Kidney glomerular epithelial cell (primary cell): ENCODE data around the gene KLRD1.
"Not testable (repeated sequence)": the region's sequence is repeated elsewhere in the genome, so short reads cannot be mapped to it uniquely, and the experiment has no call there.

ENCODE experiments used
- DNase-seq: peaks from one replicate; lab custom pipeline; 2025; lab: John Stamatoyannopoulos, UW

The KLRD1 gene

DNA sequence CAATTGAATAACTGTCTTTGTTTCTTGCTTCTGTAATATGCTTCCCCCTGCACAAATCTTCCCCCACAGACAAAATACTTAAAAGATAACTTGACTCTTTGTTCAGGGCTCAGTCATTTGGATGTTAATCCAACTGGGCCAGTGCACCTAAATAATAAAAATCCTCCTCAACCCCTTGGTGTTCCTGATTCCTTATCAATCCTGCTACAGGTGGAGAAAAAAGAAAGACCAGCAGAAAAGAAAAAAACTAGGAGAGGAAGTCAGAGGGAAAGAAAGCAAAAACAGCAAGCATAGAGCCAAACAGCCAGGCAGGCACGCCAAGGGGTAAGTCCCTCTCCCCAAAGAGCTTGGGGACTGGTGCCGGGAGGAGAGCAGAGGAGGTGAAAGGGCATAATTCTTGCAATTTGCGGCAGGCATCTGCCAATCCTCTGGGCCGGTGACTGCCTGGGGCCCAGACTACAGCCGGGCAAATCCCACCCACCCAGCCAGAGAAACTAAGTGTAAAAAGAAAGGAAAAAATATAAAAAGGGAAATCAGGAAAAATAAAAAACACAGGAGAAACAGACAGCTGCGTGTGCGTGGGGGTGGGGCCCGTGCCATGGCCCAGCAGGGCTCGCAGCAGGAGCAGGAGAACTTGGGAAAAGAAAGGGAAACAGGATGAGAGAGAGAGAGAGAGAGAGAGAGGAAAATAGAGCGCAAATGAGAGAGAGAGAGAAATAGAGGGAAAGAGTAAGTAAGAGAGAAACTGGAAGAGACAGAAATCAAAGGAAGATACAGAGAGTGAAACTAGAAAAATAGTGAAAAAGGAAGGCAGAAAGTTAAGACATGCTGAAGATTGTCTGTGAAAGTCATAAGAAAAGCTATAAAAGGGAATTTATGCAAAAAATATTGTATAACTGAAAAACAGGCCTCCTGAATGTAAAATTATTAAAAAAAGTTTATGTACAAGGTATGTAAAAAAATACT lies 60.8 kb downstream of the KLRD1 start:
- no peak for DNase-seq

DNA sequence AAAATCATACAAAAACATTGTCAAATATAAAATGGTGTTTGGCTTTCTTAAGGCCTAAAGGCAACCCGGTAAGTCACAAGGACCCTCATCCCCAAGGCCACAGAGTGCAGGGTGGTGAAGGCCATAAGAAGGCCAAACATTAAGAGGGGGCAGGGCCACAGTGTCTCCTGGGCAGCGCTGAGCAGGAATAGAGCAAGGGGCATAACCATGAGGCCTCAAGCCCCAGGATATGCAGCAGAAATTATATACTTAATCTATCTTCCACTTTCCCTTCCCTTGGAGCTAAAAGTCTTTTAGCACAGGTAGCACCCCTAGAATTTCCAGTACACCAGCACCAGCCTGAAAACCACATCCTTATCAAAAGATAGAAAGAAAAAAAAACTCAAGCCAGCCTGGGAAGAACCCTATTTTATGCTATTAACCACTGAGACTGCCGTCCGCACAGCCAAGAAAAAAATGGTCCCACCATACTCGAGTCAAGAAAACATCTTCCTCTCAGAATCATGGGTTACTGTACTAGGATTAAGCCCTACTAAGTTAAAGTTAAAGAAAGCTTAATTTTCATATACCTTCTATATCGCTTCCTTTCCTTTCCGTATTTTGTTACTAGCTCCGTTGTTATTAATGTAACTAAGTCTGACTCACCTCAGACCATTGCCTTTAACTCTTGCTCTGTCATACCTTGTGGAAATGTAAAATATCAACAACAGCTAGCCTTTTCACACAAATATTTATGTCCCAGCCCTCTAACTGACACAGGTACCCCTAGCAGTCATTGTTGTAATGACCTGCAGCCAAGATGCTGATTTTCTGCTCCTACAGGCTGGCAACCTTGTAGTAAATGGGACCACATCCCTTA lies 62.1 kb downstream of the KLRD1 start:
- DNase-seq = no peak

DNA sequence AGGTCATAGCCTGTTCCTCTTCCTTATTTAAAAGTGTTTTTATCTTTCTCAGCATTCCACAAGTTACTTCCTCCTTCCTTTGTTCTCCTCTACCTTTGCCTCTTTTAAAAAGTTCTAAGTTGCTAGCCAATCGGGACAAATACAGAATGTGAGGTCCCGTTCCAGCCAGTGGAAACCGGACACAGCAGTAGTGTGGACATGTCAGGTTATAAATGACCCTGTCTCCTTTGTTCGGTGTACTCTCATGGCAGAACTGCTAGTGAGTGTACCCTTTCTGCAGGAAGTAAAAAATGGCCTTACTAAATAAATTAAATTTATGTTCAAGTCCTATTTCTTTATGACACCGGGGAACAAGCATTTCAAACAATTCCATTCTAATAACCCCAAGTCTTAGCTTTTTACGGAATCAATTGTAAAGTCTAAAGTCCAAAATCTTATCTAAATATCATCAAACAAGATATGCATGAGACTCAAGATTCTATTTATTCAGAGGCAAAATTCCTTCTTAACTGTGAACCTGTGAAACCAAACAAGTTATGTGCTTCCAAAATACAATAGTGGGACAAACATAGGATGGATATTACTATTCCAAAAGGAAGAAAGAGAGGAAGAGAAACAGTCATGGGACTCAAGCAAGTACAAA lies 64.3 kb downstream of the KLRD1 start:
- DNase-seq = not testable (repeated sequence)

DNA sequence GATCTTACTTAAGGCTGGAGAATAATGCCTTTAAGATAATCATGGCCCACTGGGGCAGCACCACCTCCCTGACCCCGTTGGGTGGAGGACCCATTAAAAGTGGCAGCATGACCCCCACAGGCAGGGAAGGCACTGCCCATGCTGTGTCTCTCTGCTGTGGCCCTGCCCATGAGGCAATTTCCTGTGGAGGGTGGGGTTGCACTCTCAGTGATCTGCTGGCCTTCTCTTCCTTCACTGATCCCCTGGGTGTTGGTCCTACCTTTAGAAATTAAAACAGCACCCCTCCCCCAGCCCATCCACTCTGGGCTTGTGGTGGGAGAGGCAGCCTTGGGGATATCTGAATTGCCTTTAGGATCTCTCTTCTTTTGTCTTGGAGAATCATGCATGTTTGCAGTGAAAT lies 64.9 kb downstream of the KLRD1 start:
- DNase-seq = no peak

DNA sequence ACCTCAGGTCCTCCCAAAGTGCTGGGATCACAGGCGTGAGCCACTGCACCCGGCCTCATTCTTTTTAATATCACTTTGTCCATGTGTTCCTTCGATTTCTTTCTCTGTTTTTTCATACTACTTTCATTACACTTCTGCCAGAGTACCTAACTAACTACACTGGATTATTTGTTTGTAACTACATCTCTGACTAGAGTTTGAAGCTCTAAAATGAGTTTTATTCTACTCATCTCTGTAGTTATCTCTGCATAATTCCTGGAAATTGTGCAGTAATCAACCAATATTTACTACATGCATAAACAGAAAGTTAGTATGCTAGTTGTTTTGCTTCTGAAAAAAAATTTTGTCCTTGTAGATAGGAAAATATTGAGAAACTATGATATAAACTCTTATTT lies 67.0 kb downstream of the KLRD1 start:
- DNase-seq = no peak

DNA sequence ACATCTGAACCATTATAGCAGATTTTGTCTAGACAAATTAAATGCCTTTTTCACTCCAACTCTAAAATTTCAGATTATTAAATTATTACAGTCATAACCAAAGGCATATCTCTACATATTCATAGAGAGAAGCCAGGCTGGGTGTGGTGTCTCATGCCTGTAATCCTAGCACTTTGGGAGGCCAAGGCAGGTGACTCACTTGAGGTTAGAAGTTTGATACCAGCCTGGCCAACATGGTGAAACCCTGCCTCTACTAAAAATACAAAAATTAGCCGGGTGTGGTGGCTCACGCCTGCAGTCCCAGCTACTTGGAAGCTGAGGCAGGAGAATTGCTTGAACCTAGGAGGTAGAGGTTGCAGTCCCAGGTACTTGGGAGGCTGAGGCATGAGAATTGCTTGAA lies 71.1 kb downstream of the KLRD1 start:
- not testable (repeated sequence) for DNase-seq
